Measurements from ENCODE around the gene ADSS1. TPM values are rescaled to one million over a fixed set of nuclear protein-coding genes. Genes with fewer than 3 reads are reported as not detected.

The ADSS1 gene
- total RNA-seq, 1 experiment from 2014 or later: 2.8 TPM

DNA sequence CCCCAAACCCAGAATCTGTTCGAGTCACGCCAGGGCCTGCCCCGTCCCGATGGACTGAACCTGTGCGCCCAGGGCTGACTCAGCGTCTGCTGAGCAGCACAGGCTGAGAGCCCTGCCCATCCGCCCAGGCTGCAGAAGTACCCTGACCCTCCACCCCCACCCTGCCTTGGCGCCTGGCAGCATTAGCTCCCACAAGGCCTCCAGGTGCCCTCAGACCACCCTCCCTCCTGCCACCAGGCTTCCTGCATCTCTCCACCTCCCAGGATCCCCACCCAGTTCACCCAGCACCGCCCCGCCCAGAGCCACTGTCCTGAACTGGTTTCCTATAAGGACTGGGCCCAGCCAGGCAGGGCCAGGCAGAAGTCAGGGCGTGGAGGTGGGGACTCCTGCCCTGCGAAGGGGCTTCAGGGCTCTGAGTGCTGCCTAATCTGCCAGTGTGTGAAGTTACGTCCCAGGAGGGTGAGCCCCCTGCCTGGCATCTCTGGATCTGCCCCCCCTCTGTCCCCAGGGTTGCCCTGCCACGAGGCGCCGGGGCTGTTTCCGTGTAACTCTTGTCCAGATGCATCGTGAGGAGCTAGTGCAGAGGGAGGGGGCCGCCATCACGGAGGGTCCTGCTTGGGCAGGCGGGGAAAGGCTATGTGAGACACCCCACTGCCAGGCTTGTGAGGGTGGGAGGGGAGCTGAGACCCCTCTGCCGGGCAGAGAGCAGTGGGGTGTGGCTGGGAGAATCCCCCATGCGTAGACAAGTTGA is 9.1 kb downstream of the ADSS1 start:
- DNase-seq (ENCODE audit: low read depth): no peak

DNA sequence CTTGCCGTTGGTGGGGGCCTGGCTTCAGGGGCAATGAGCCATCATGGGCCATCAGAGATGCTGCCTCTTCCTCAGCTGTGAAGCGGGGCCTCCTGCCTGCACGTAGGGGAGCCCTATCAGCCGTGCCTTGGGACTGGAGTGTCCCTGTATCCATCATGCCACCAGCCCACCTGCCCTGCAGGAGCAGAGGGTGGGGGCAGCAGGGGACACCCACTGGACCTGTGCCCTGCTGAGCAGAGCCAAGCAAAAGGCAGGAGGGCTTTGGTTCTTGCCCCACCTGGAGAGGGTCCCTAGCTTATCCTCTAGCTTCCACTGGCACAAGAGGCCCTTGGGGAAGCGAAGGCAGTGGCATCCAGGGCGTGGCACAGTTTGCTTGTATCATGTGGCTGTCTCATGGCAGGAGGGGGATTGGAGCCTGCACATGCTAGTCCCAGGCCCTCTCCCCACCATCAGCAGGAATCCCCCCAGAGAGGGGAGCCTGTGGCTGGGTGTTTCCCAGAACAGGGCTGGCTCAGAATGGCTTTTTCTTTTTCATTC is 10.1 kb downstream of the ADSS1 start:
- no peak for DNase-seq (ENCODE audit: low read depth)

- DNase-seq (ENCODE audit: low read depth): no peak
Measured at GRCh38 chr14:104734601-104734990, 10.6 kb downstream of the ADSS1 start.

DNA sequence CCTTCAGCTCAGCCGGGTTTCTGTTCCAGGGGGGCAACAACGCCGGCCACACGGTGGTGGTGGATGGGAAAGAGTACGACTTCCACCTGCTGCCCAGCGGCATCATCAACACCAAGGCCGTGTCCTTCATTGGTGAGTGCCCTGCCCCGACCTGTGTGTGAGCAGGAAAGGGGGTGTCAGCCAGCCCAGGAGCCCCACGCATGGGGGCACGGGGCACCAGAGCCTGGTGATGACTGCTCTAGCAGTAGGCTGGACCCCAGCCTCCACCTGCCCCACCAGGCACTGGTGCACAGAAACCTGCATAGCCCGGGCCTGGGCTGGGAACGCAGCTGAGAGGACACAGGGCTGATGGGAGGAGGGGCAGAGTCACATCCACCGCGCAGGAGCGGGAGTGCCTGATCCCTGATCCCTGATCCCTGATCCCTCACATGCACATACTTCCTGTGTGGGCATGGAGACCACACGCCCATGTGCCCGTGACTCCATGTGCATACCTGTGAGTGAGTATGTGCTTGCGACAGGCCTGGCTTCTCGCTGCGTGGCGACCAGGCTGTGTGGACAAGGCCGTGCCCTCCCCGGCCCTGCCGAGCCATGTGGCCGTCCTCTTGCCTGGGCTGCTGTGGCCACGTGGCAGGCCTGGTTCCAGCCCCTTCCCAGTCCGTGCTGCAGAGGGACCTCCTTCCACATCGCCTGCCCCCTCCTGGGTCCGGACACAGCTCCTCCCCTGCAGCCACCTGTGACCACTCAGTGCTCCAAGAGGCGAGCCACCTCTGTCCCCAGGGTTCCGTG is 11.2 kb downstream of the ADSS1 start:
- no peak for DNase-seq (ENCODE audit: low read depth)

DNA sequence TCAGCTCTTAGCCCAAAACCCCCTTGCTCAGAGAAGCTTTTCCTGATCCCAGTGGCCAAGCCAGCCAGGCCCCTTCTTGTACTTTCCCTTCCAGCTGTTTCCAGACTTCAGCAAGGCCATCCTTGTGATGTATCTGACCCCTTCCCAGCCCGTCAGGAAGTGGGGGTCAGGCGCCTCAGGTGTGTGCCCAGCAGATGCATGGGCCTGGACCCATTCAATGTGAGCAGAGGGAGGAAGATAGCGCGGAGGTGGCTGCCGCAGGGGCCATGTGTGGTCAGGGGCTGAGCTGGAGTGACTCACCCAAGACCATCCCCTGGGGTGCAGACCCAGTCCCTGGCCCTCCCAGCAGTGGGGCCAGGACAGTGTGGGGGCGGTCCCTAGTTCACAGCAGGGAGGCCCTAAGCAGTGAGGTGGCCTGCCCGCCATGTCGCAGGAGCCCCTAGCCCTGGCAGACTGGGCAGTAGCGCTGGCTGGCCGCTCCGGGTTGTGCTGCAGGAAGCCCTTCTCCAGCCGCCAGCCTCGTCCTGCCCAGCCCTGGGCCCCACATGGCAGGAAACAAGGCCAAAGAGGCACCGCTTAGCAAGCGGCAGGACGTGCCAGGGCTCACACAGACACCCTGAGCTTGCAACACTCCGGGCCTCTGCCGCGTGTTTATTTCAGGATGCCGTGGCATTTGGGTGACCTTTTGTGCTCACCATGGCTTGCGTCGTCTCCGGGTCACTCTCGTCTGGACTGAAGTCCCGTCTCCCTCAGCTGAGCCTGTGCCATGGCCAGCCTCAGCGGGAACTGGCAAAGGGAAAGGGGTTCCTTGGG is 12.0 kb downstream of the ADSS1 start:
- peak; percentile 78 for DNase-seq (ENCODE audit: low read depth)

GRCh38 chr14:104738375-104739019 is 14.5 kb downstream of the ADSS1 start:
- no peak for DNase-seq (ENCODE audit: low read depth)

DNA sequence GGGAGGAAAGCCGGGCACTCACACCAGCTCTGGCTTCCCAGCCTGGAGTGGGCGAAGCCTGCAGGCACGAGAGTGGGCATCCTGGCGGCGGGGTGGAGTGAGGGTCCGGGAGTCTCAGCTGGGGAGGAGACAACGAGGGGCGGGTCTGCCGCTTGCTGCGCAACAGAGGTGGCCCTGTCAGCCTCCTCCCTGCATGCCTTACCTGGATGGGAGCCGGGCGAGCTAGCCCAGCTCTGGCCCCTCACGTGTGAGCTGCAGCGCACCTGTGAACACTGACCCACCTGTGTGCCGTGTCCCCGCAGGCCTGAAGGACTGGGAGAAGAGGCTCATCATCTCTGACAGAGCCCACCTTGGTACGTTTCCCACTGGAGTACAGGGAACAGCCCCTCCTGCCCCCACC is 15.0 kb downstream of the ADSS1 start:
- DNase-seq (ENCODE audit: low read depth): no peak

DNA sequence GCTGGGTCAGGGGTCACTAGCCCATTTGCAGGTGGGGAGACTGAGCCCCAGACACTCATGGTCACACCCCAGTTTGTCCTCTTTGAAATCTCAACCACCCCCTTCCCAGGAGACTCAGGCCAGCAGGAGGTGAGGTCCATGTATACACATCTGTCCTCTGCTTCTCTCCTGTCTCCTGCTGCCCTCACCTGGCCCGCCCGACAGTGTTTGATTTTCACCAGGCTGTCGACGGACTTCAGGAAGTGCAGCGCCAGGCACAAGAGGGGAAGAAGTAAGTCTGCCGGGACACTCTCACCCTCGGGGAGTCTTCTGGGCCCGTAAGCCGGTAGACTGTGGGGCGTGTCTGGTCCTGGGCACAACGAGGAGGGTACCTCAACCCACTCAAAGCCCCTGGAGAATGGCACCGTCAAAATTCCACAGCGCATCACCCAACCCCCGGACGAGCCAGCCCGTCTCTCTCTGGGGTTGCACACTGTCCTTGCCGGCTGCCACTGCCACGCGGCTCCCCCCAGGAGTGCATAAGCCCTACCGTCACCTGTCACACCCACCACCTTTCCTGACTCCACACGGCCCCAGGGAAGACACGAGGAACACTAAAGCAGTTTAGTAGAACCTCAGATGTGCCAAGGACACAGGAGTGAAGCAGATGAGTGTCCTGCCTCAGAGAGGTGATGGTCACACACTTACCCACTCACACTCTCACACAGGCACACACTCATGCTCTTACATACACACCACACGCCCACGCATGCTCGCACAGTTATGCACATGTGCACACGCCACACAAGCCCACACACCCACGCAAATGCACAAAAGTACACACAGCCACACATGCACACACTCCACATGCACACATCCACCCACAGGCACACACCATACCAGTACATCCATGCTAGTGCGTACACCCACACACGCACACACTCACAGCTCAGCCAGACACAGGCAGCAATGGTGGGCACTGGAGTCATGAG is 15.8 kb downstream of the ADSS1 start:
- DNase-seq (ENCODE audit: low read depth): no peak

DNA sequence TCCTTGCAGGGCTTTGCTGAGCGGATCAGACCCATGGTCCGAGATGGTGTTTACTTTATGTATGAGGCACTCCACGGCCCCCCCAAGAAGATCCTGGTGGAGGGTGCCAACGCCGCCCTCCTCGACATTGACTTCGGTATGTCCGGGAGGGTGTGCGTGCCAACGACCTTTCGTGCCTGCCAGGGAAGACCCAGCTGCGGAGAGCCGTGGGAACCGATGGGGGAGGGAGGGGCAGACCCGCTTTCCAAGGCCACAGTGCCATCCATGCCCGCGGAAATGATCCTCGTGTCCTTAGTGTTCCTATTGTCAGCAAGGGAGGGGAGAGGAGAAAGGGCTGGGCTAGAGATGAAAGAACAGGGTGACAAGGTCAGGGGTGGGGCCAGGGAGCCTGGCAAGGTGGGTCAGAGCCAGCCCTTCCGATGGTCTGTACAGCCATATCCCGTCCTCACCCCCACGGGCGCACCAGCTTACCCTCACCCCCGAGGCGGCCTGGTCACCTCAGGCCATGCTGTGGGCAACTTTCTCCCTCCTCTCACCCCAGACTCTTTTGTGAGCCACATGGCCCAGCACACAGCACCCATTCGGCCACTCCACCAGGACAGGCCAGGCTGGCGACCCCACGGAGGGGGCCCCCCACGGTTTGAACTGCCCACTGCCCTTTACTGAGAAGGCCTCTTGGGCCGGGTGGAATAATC is 17.2 kb downstream of the ADSS1 start:
- DNase-seq (ENCODE audit: low read depth): no peak

GRCh38 chr14:104741803-104742251 is 17.8 kb downstream of the ADSS1 start:
- no peak for DNase-seq (ENCODE audit: low read depth)

DNA sequence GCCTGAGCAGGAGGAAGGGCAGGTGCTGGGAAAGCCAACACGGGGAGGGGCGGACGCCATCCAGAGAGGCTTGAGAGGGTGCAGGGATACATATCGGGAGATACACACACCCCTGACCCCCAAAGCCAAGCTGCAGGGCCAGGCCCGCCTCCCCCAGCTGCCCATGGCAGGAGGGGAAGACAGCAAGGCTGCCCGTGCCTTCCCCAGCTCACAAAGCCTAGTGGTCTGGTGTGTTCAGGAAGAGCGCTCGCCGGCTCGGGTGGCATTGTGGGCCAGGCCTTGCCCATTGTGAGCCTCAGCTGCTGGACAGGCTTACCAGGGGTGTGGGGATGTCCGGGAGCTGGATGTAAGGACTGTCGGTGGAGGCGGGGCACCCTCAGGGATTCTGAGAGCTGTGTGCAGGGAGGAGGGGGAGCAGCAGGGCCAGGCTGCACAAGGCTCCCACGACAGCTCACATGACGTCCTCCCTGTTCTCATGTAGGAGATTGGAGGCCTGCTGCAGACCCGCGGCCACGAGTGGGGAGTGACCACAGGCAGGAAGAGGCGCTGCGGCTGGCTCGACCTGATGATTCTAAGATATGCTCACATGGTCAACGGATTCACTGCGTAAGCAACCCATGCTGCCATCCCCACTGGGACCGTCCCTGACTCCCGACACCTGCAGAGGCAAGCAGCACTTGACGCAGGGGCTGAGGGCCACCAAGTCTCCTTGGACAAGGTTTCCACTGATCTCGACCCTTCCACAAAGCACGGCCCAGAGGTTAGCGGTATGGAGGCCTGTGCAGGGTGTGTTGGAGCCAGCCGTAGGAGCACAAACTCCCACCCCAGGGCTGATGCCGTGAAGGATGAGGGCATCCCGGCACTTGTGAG is 18.8 kb downstream of the ADSS1 start:
- DNase-seq (ENCODE audit: low read depth): no peak

GRCh38 chr14:104743461-104744380 is 19.7 kb downstream of the ADSS1 start:
- DNase-seq (ENCODE audit: low read depth): no peak

DNA sequence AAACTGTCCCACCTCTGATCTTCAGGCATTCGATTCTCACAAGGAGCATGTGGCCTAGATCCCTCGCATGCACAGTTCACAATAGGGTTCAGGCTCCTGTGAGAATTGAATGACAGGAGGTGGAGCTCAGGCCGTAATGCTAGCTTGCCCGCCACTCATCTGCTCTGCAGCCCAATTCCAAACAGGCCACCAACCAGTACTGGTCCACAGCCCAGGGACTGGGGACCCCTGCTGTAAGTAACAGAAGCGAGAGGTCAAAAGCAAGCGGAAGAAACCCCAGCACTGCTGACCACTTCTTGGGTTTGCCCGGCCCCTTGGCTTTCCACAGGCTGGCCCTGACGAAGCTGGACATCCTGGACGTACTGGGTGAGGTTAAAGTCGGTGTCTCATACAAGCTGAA is 20.5 kb downstream of the ADSS1 start:
- DNase-seq (ENCODE audit: low read depth): no peak

DNA sequence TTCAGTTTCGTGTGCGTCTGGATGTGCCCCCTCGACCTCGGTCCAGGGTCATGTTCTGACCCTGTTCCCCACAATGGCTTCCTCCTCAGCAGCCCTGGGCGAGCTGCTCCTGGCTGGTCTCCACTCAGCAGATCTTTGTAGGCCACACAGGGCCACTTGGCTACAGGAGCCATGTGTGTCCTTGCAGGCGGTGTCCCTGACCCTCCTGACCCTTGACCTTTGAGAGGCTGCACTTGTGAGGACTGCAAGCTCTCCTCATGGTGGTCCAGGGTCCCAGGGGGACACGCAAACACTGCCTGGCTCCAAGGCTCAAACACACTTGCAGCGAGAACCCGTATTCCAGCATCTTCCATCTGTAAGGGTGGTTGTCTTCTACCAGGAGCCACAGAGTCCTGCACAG is 21.4 kb downstream of the ADSS1 start:
- no peak for DNase-seq (ENCODE audit: low read depth)

DNA sequence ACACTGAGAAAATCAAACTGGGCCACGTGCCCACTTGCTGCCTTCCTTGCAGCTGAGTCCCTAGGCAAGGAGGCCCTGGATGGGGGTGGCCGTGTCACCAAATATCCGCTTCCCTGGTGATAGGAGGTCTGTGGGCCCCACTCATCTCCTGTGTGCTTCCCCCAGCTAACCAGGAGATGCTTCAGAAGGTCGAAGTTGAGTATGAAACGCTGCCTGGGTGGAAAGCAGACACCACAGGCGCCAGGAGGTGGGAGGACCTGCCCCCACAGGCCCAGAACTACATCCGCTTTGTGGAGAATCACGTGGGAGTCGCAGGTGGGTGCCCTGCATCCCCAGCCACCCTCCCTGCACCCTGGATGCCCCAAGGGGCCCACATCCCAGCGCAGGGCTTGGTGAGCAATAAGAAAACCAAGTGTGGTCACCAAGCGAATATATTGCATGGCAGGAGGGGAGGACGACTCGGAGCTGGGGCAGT is 22.1 kb downstream of the ADSS1 start:
- no peak for DNase-seq (ENCODE audit: low read depth)

- DNase-seq (ENCODE audit: low read depth): no peak
Measured at GRCh38 chr14:104746934-104747481, 23.0 kb downstream of the ADSS1 start.

DNA sequence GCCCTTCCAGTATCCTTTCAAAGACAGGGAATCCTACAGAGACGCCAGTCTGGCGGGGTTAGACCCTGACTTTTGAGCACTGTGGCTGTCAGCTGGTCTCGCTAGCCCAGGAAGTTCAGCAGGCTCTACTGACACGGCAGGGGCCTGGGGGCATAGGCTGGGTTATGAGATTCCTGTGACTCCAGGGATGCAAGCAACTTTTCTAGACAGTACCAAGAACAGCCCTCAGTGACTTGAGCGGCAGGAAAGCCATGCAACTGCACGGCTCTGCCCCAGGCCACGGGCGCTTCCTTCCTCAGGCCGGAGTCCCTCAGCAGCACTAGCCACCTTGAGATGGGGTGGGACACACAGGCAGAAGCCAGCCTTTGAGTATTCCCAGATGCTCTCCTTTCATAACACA is 23.8 kb downstream of the ADSS1 start:
- no peak for DNase-seq (ENCODE audit: low read depth)
